ENCODE results near the gene UBALD1.

GRCh38 chr16:4591706-4592470 is 22.8 kb downstream of the UBALD1 start:
- TF ChIP-seq CTCF (IDR thresholded peaks at IDR 0.05 in 4 of 5, conservative IDR thresholded peaks at IDR 0.05 in 1 of 5): no peak
- TF ChIP-seq POLR2A (IDR thresholded peaks at IDR 0.05): no peak
